K562 (cell line): ENCODE measurements around the gene GPR37L1. TPM values are rescaled to one million over a fixed set of nuclear protein-coding genes. Genes with fewer than 3 reads are reported as not detected.

Experiments
- BDP1 ChIP-seq: IDR thresholded peaks from 3 replicates; pipeline ENCODE4 v1.6.1; 2011; ENCODE audit not compliant: insufficient read length, insufficient read depth
- CBFA2T3 ChIP-seq: fragments of 450-650 bp; IDR thresholded peaks from 2 replicates; pipeline ENCODE4 v1.6.1; 2017
- CHD2 ChIP-seq: IDR thresholded peaks from 2 replicates; pipeline ENCODE4 v1.6.1; 2011; ENCODE audit warnings: low read depth, low read length
- FOS ChIP-seq: IDR thresholded peaks from 3 replicates; pipeline ENCODE4 v1.6.1; 2011; ENCODE audit not compliant: insufficient read length; ENCODE audit errors: extremely low read depth
- JUNB ChIP-seq: fragments of 450-650 bp; formaldehyde crosslinking; conservative IDR thresholded peaks from 2 replicates; pipeline ENCODE4 v1.4.0; 2020; ENCODE audit warnings: mild to moderate bottlenecking
- KLF1 ChIP-seq: fragments of 450-650 bp; IDR thresholded peaks from 2 replicates; pipeline ENCODE4 v1.6.1; 2016; ENCODE audit warnings: missing genetic modification characterization, missing compliant biosample characterization
- MAX ChIP-seq: sonication (generic); formaldehyde crosslinking; IDR thresholded peaks from 2 replicates; pipeline ENCODE4 v1.9.0; 2022; ENCODE audit warnings: mild to moderate bottlenecking, missing genetic modification reagents
- MTA1 ChIP-seq: fragments of 450-650 bp; IDR thresholded peaks from 2 replicates; pipeline ENCODE4 v1.6.1; 2017; ENCODE audit warnings: borderline replicate concordance
- MYC ChIP-seq, 2 experiments: fragments of 250-450 bp in 1 of 2; sonication (Bioruptor Pico) in 1 of 2; IDR thresholded peaks; 2 replicates each; pipeline versions ENCODE4 v1.5.1 to v1.6.1; 2012 to 2021; ENCODE audit warnings: low read depth in 2 of 2, borderline replicate concordance in 1 of 2, improper control_type of control experiment in 1 of 2, low read length in 1 of 2, mild to moderate bottlenecking in 1 of 2, moderate library complexity in 1 of 2
- POLR2AphosphoS5 ChIP-seq: IDR thresholded peaks from 2 replicates; pipeline ENCODE4 v1.6.1; 2011; ENCODE audit warnings: mild to moderate bottlenecking, low read depth, low read length, moderate library complexity; ENCODE audit not compliant: control insufficient read depth, insufficient read depth
- RBM22 ChIP-seq: fragments of 200-400 bp; formaldehyde crosslinking; IDR thresholded peaks from 2 replicates; pipeline ENCODE4 v1.6.1; 2018; ENCODE audit warnings: low read length, low read depth; ENCODE audit not compliant: poor library complexity, severe bottlenecking
- TOE1 ChIP-seq, 2 experiments: fragments of 450-650 bp in 1 of 2; sonication (generic) in 1 of 2; formaldehyde crosslinking in 1 of 2; IDR thresholded peaks; 2 replicates each; pipeline versions ENCODE4 v1.7.1 to v1.8.0; 2016 to 2022; ENCODE audit warnings: borderline replicate concordance in 2 of 2, mild to moderate bottlenecking in 2 of 2, antibody characterized with exemption in 1 of 2, inconsistent platforms in 1 of 2, low read depth in 1 of 2, missing genetic modification reagents in 1 of 2, moderate library complexity in 1 of 2
- ZNF239 ChIP-seq: fragments of 250-450 bp; sonication (Bioruptor Pico); IDR thresholded peaks from 2 replicates; pipeline ENCODE4 v1.4.0; 2020; ENCODE audit warnings: mild to moderate bottlenecking
- ZNF436 ChIP-seq: fragments of 250-450, 450-650 bp; sonication (Bioruptor Pico); formaldehyde crosslinking; IDR thresholded peaks from 2 replicates; pipeline ENCODE4 v1.7.0; 2020; ENCODE audit warnings: mild to moderate bottlenecking
- polyA plus RNA-seq, 8 experiments: library from polyadenylated mRNA; depleted of rRNA in 4 of 8; stranded (reverse) in 5 of 8; unstranded in 3 of 8; fragments of >200 nt; fragmentation: Nextera tagmentation in 2 of 8; fragmentation: Illumina TruSeq in 1 of 8; extraction: Ambion mirVana in 2 of 8; extraction: Trizol in 1 of 8; gene quantifications; 2 replicates each; pipeline versions ENCODE4 v1.2.1 to v1.2.3, GENCODE V29; 2011 to 2014; ENCODE audit warnings: inconsistent platforms in 1 of 8, missing spikeins in 1 of 8
- total RNA-seq, 7 experiments: library from RNA; depleted of rRNA in 6 of 7; stranded (reverse); fragments of >200 nt in 6 of 7; fragmentation: Illumina TruSeq in 2 of 7; extraction: Trizol in 2 of 7; gene quantifications; 2 replicates each; pipeline versions ENCODE4 v1.2.1 to v1.2.3, GENCODE V29; 2011 to 2021; ENCODE audit warnings: low replicate concordance in 1 of 7
- TF ChIP-seq, protein P1 (sequence below): fragments of 450-650 bp; IDR thresholded peaks from 2 replicates; pipeline ENCODE4 v1.6.1; 2016; ENCODE audit warnings: mild to moderate bottlenecking, moderate library complexity

GPR37L1 gene
- total and polyA plus RNA-seq, 9 of the 15 experiments (the other 6 are each of a cell fraction or from before 2014, with no cell fraction given) = not detected

DNA sequence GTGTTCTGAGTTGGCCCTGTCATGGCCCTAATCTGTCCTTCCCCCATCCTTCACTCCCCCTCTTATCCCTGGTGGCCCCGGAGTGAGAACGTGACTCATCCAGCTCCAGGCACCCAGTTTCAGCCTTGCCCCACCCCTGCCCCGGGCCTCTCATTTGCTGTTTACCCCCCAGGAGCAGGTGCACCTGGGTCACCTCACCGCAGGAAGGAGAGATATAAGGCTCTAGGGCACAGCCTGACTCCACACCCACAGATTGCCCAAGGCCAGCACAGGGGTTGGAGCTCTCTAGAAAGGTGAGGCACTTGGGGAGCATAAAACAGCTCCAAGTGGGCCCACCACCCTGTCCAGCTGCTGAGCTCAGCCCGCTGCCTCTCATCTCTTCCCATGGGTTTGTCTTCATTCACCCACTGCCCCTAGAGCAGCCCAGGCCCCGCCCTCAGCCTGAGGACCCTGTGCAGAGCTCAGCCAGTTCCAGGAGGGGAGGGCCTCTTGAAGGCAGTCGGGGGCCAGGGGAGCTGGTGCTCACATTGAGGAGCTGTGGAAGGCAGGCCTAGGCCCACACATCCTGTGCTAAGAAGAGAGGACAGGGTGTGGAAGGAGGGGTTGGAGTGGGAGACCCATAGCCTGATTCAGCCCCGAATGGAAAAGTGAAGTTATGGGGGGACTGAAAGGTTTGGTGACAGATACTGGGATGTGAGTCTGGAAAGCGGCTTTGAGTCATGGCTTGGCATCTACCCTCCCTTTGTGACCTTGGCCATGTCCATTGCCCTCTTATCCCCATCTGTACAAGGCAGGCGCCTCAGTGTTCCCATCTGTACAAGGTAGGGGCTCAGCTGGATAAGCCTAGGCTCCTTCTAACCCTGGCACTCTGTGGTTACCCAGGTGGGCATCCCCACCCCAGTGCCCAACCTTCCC is 16.1 kb upstream of the GPR37L1 start (continued):
- TF ChIP-seq, protein P1, sequence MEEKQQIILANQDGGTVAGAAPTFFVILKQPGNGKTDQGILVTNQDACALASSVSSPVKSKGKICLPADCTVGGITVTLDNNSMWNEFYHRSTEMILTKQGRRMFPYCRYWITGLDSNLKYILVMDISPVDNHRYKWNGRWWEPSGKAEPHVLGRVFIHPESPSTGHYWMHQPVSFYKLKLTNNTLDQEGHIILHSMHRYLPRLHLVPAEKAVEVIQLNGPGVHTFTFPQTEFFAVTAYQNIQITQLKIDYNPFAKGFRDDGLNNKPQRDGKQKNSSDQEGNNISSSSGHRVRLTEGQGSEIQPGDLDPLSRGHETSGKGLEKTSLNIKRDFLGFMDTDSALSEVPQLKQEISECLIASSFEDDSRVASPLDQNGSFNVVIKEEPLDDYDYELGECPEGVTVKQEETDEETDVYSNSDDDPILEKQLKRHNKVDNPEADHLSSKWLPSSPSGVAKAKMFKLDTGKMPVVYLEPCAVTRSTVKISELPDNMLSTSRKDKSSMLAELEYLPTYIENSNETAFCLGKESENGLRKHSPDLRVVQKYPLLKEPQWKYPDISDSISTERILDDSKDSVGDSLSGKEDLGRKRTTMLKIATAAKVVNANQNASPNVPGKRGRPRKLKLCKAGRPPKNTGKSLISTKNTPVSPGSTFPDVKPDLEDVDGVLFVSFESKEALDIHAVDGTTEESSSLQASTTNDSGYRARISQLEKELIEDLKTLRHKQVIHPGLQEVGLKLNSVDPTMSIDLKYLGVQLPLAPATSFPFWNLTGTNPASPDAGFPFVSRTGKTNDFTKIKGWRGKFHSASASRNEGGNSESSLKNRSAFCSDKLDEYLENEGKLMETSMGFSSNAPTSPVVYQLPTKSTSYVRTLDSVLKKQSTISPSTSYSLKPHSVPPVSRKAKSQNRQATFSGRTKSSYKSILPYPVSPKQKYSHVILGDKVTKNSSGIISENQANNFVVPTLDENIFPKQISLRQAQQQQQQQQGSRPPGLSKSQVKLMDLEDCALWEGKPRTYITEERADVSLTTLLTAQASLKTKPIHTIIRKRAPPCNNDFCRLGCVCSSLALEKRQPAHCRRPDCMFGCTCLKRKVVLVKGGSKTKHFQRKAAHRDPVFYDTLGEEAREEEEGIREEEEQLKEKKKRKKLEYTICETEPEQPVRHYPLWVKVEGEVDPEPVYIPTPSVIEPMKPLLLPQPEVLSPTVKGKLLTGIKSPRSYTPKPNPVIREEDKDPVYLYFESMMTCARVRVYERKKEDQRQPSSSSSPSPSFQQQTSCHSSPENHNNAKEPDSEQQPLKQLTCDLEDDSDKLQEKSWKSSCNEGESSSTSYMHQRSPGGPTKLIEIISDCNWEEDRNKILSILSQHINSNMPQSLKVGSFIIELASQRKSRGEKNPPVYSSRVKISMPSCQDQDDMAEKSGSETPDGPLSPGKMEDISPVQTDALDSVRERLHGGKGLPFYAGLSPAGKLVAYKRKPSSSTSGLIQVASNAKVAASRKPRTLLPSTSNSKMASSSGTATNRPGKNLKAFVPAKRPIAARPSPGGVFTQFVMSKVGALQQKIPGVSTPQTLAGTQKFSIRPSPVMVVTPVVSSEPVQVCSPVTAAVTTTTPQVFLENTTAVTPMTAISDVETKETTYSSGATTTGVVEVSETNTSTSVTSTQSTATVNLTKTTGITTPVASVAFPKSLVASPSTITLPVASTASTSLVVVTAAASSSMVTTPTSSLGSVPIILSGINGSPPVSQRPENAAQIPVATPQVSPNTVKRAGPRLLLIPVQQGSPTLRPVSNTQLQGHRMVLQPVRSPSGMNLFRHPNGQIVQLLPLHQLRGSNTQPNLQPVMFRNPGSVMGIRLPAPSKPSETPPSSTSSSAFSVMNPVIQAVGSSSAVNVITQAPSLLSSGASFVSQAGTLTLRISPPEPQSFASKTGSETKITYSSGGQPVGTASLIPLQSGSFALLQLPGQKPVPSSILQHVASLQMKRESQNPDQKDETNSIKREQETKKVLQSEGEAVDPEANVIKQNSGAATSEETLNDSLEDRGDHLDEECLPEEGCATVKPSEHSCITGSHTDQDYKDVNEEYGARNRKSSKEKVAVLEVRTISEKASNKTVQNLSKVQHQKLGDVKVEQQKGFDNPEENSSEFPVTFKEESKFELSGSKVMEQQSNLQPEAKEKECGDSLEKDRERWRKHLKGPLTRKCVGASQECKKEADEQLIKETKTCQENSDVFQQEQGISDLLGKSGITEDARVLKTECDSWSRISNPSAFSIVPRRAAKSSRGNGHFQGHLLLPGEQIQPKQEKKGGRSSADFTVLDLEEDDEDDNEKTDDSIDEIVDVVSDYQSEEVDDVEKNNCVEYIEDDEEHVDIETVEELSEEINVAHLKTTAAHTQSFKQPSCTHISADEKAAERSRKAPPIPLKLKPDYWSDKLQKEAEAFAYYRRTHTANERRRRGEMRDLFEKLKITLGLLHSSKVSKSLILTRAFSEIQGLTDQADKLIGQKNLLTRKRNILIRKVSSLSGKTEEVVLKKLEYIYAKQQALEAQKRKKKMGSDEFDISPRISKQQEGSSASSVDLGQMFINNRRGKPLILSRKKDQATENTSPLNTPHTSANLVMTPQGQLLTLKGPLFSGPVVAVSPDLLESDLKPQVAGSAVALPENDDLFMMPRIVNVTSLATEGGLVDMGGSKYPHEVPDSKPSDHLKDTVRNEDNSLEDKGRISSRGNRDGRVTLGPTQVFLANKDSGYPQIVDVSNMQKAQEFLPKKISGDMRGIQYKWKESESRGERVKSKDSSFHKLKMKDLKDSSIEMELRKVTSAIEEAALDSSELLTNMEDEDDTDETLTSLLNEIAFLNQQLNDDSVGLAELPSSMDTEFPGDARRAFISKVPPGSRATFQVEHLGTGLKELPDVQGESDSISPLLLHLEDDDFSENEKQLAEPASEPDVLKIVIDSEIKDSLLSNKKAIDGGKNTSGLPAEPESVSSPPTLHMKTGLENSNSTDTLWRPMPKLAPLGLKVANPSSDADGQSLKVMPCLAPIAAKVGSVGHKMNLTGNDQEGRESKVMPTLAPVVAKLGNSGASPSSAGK = no peak
- TF ChIP-seq CBFA2T3 (peak; percentile 77), FOS (peak; percentile 33), JUNB (CRISPR knock-in tag) (no peak), TOE1 (IDR thresholded peaks at IDR 0.05; ENCODE audit: borderline replicate concordance) (peak; percentile 7; the same call in 1 of the 2 replicates), TOE1 (CRISPR knock-in tag; IDR thresholded peaks at IDR 0.05; ENCODE audit: borderline replicate concordance, low read depth) (no peak), RBM22 (no peak), KLF1 (tag) (no peak), BDP1 (no peak), ZNF436 (no peak), ZNF239 (CRISPR knock-in tag) (no peak), MAX (CRISPR knock-in tag) (peak; percentile 18; the same call in 1 of the 2 replicates), MTA1 (0 out of 2 replicates have a peak, but pooled peaks have one; percentile 17), MYC (IDR thresholded peaks at IDR 0.05; ENCODE audit: low read depth, low read length) (peak; percentile 37), MYC (CRISPR knock-in tag; IDR thresholded peaks at IDR 0.05; ENCODE audit: borderline replicate concordance, low read depth) (no peak), POLR2AphosphoS5 (peak; percentile 27; the same call in 1 of the 2 replicates), CHD2 (peak; percentile 33; the same call in 1 of the 2 replicates)
